ENCODE results near the gene C1orf167.

GRCh38 chr1:11733306-11733705 lies 28.7 kb upstream of the C1orf167 start:
- TF ChIP-seq CTCF (IDR thresholded peaks at IDR 0.05) = no peak
- TF ChIP-seq POLR2AphosphoS5 (IDR thresholded peaks at IDR 0.05) = no peak

Measured in breast epithelium (tissue), 3 donors.